Hepatocyte (in vitro differentiated cells): ENCODE results near the gene SORCS3.

Experiments
- CTCF ChIP-seq: fragments of 200-600 bp; sonication (generic); IDR thresholded peaks from 2 replicates; pipeline ENCODE4 v1.5.1; 2016; ENCODE audit warnings: antibody characterized with exemption, mild to moderate bottlenecking; ENCODE audit not compliant: poor library complexity
- EZH2 ChIP-seq: fragments of 200-600 bp; sonication (generic); IDR thresholded peaks from 2 replicates; pipeline ENCODE4 v1.6.1; 2016; ENCODE audit warnings: antibody characterized with exemption, mild to moderate bottlenecking, borderline replicate concordance
- EZH2phosphoT487 ChIP-seq: fragments of 200-600 bp; sonication (generic); IDR thresholded peaks from one replicate; pipeline ENCODE4 v1.6.1; 2018; ENCODE audit warnings: antibody characterized with exemption, mild to moderate bottlenecking, low read depth, moderate library complexity; ENCODE audit not compliant: unreplicated experiment, severe bottlenecking

- TF ChIP-seq CTCF = no peak
- TF ChIP-seq EZH2phosphoT487 = no peak
- TF ChIP-seq EZH2 = no peak
Measured at GRCh38 chr10:104842704-104843103, 201.6 kb downstream of the SORCS3 start.
